SK-N-SH treated with all-trans-retinoic acid at 6 μM for 48 hours (cell line): ENCODE results near the gene PTHLH.

ENCODE experiments used
- BACH2 ChIP-seq: fragments of 250-450 bp; sonication (Bioruptor Pico); IDR thresholded peaks from 2 replicates; pipeline ENCODE4 v1.9.0; 2021; ENCODE audit warnings: mild to moderate bottlenecking, borderline replicate concordance
- ISL1 ChIP-seq: fragments of 250-450 bp; sonication (Bioruptor Pico); IDR thresholded peaks from 2 replicates; pipeline ENCODE4 v2.1.2; 2022; ENCODE audit warnings: mild to moderate bottlenecking, moderate library complexity
- ZNF8 ChIP-seq: fragments of 450-650 bp; formaldehyde crosslinking; IDR thresholded peaks from 2 replicates; pipeline ENCODE4 v1.5.0; 2020; ENCODE audit warnings: mild to moderate bottlenecking, moderate library complexity

DNA sequence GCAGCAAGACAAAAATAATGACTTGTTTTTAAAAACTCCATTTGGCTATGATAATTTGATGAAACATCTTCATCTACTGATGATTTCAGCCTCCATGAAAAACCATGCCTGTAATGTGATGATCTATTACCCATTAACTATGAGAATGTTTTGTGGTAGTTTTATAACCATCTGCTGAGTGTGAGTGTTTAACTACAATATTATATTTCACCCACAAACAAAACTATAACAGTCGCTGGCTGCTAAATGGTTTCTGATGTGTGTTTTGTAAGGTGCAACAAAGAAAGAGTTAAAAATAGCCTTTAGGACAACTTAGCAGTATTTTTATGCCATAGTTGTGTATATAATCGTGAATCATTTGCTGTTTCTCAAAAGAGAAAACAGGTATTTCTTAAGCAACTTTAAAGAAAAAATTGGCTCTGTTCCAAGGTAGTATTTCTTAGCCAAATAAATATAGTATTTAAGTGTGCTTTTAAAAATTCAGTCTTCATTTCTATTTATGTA, 4.9 kb downstream of the PTHLH start:
- TF ChIP-seq BACH2 (CRISPR knock-in tag) (no peak), ISL1 (no peak), ZNF8 (no peak)
